Measurements from ENCODE around the gene CNPY2.
"Not testable (repeated sequence)": the region's sequence is repeated elsewhere in the genome, so short reads cannot be mapped to it uniquely, and the experiment has no call there.

Gene CNPY2

GRCh38 chr12:56315622-56316473 is at the start of gene CNPY2:
Gene CNPY2, minus strand, starts transcription at chr12:56315988. Its CDS starts 771 bp downstream, at chr12:56315217.
- DNase-seq (ENCODE audit: low read depth), result peak; percentile 87

GRCh38 chr12:56362130-56363059 is 46.6 kb upstream of the CNPY2 start, which contains the start of gene APOF:
Gene APOF, minus strand, starts transcription at chr12:56362857. Its CDS starts 112 bp downstream, at chr12:56362745.
- DNase-seq (ENCODE audit: low read depth), result no peak

- no peak for DNase-seq (ENCODE audit: low read depth)
These were observed 45.8 kb upstream of the CNPY2 start for GRCh38 chr12:56361487-56362129.

- peak; percentile 98 for DNase-seq (ENCODE audit: low read depth)
These were observed 44.3 kb upstream of the CNPY2 start, which contains the start of gene STAT2 for GRCh38 chr12:56359851-56360767. Gene STAT2, minus strand, starts transcription at chr12:56360107. Its CDS starts 3,536 bp downstream, at chr12:56356571.

- DNase-seq (ENCODE audit: low read depth), result no peak
These were observed 43.2 kb upstream of the CNPY2 start for GRCh38 chr12:56358836-56359532.

GRCh38 chr12:56351325-56351724 is 35.5 kb upstream of the CNPY2 start:
- no peak for DNase-seq (ENCODE audit: low read depth)

GRCh38 chr12:56350662-56351061 is 34.9 kb upstream of the CNPY2 start:
- DNase-seq (ENCODE audit: low read depth), result no peak

- no peak for DNase-seq (ENCODE audit: low read depth)
These were observed 33.0 kb upstream of the CNPY2 start for GRCh38 chr12:56348776-56349175.

GRCh38 chr12:56347255-56347654 is 31.5 kb upstream of the CNPY2 start:
- DNase-seq (ENCODE audit: low read depth), result not testable (repeated sequence)

- DNase-seq (ENCODE audit: low read depth), result no peak
These were observed 30.9 kb upstream of the CNPY2 start for GRCh38 chr12:56346675-56347074.

- DNase-seq (ENCODE audit: low read depth), result not testable (repeated sequence)
These were observed 26.5 kb upstream of the CNPY2 start for GRCh38 chr12:56342290-56342689.

- no peak for DNase-seq (ENCODE audit: low read depth)
These were observed 25.8 kb upstream of the CNPY2 start for GRCh38 chr12:56341616-56342015.

GRCh38 chr12:56339158-56339422 is 23.3 kb upstream of the CNPY2 start:
- DNase-seq (ENCODE audit: low read depth), result no peak

- peak; percentile 74 for DNase-seq (ENCODE audit: low read depth)
These were observed 22.7 kb upstream of the CNPY2 start, which contains the start of gene IL23A for GRCh38 chr12:56338308-56339157. Gene IL23A, plus strand, starts transcription at chr12:56338884. Its CDS starts 161 bp downstream, at chr12:56339045.

GRCh38 chr12:56337753-56338251 is 22.0 kb upstream of the CNPY2 start:
- no peak for DNase-seq (ENCODE audit: low read depth)

- no peak for DNase-seq (ENCODE audit: low read depth)
These were observed 20.8 kb upstream of the CNPY2 start for GRCh38 chr12:56336361-56337167.

- not testable (repeated sequence) for DNase-seq (ENCODE audit: low read depth)
These were observed 19.7 kb upstream of the CNPY2 start for GRCh38 chr12:56335527-56335926.

- DNase-seq (ENCODE audit: low read depth), result no peak
These were observed 18.7 kb upstream of the CNPY2 start for GRCh38 chr12:56334490-56334793.
